ENCODE results near the gene BIN2.
"Not testable (repeated sequence)": the region's sequence is repeated elsewhere in the genome, so short reads cannot be mapped to it uniquely, and the experiment has no call there.

Gene BIN2

DNA sequence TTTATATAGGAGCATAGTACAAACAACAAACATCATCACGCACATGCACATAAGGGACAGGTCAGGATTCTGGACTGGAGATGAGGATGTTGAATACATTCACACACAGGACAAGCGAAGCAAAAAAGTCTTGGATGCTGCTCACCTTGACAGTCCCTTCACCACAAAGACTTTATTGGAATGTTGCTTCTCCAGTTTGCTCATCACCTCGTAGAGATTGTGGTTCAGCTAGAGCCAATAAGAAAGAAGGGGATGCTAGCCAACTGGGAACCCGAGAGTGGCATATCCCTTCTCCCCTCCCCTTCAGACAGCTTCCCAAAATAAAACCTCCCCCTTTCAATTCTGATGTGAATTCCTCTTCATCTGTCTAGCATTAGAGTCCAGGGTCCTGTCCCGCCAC lies 28.3 kb downstream of the BIN2 start:
- Histone ChIP-seq H3K9me3 (ENCODE audit: control insufficient read depth, low read depth, low read length) (no peaks in the 10 kb centered on the region), H3K27ac (ENCODE audit: low read length) (no peak overlapping the region), H3K9ac (ENCODE audit: low read length) (no peak overlapping the region), H3K27me3 (ENCODE audit: control insufficient read depth, insufficient read depth, low read length) (no peaks in the 10 kb centered on the region), H3K4me1 (ENCODE audit: control insufficient read depth, low read depth, low read length) (no peaks in the 10 kb centered on the region), H3K4me3 (ENCODE audit: low read length) (no peak overlapping the region), H3K36me3 (ENCODE audit: control insufficient read depth, low read depth, low read length) (no peaks in the 10 kb centered on the region)

DNA sequence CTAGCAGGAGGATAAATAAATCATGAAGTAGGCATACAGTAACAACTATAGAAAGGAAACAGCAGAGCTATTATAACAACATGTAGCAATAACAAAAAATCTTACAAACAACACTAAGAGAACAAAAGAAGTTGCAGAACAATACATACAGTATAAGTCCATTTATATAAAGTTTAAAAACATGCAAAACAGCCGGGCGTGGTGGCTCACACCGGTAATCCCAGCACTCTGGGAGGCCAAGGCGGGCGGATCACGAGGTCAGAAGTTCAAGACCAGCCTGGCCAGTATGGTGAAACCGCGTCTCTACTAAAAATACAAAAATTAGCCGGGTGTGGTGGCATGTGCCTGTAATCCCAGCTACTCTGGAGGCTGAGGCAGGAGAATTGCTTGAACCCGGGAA lies 29.9 kb downstream of the BIN2 start:
- H3K9ac ChIP-seq (ENCODE audit: low read length); H3K36me3 ChIP-seq (ENCODE audit: control insufficient read depth, low read depth, low read length); H3K9me3 ChIP-seq (ENCODE audit: control insufficient read depth, low read depth, low read length); H3K4me3 ChIP-seq (ENCODE audit: low read length); H3K27me3 ChIP-seq (ENCODE audit: control insufficient read depth, insufficient read depth, low read length); H3K27ac ChIP-seq (ENCODE audit: low read length); H3K4me1 ChIP-seq (ENCODE audit: control insufficient read depth, low read depth, low read length): not testable (repeated sequence)

DNA sequence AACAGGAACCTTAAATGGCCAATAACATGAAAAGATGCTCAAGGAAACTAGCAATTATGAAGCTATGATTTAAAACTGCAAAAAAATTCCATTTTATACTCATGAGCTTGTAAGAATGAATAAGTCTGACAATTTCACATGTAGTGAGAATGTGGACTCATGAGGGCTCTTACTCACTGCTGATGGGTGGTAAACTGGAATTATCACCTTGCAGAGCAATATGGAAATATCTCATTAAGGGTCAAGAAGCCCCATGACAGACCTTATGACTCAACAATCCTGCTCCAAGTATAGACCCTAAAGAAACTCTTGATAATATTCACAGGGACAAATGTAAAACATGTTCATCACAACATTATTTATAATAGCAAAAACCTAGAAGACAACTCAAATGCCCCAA lies 30.3 kb downstream of the BIN2 start:
- Histone ChIP-seq H3K9me3 (ENCODE audit: control insufficient read depth, low read depth, low read length) (no peaks in the 10 kb centered on the region), H3K4me3 (ENCODE audit: low read length) (no peak overlapping the region), H3K9ac (ENCODE audit: low read length) (no peak overlapping the region), H3K27ac (ENCODE audit: low read length) (no peak overlapping the region), H3K27me3 (ENCODE audit: control insufficient read depth, insufficient read depth, low read length) (no peaks in the 10 kb centered on the region), H3K4me1 (ENCODE audit: control insufficient read depth, low read depth, low read length) (no peaks in the 10 kb centered on the region), H3K36me3 (ENCODE audit: control insufficient read depth, low read depth, low read length) (no peaks in the 10 kb centered on the region)

DNA sequence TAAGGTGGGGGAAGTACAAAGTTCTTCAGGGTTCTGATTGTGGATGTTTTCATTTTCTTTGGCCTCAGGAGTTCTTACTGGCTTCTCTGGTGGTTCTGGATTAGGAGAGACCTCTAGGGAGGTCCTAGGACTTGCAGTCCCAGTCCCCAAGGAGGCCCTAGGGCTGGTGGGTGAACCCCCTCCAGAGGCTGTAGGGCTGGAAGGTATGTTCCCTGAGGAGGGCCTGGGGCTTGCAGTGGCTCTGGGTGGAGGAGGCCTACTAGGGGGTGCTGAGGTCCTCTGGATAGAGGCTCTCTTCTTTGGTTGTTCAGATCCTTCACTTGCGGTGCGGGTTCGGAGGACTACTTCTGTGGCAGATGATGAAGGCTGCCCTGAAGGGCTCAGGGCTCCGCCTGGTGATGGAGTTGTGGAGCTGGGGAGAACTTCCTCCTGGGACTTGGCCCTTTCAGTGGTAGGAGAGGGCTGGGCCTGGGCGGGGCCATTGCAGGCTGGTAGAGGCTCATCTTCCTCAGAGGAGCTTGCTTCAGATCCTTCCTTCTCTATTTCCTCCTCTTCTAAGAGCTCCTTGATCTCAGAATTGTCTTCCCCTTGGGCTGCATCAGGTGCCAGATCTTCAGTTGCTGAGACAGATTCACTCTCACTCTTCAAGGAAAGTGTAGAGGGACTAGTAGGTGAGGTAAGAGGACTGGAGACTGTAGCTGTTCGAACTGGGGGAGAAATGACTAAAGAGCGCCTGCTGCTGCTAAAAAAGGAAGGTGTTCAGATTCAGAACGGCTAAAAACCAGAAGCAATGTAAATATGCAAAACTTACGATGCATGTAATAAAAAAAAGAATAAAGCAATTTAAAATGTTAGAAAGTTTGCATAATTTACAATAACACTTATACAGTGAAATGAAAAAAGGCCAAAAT lies 32.1 kb downstream of the BIN2 start:
- not testable (repeated sequence) for H3K9me3 ChIP-seq (ENCODE audit: control insufficient read depth, low read depth, low read length); H3K4me1 ChIP-seq (ENCODE audit: control insufficient read depth, low read depth, low read length); H3K36me3 ChIP-seq (ENCODE audit: control insufficient read depth, low read depth, low read length); H3K27ac ChIP-seq (ENCODE audit: low read length); H3K4me3 ChIP-seq (ENCODE audit: low read length); H3K9ac ChIP-seq (ENCODE audit: low read length); H3K27me3 ChIP-seq (ENCODE audit: control insufficient read depth, insufficient read depth, low read length)

DNA sequence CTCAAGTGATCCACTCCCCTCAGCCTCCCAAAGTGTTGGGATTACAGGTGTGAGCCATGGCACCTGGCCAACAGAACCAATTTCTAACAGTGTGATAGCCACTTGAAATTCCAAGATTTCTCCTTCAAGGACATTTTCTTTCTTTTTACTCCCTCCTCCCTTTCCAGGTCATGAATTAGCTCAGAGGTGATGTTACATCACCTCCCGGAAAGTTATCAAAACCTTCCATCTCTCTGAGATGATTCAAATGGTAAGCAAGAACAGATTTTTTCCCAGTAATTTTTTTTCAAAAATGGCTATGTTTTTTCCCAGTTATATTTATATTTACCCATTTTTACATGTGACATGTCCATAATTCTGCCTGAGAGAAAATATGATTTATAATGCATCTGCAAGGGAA lies 38.1 kb downstream of the BIN2 start:
- no peaks in the 10 kb centered on the region for H3K27me3 ChIP-seq (ENCODE audit: control insufficient read depth, insufficient read depth, low read length)
- H3K9ac ChIP-seq (ENCODE audit: low read length): no peak overlapping the region
- H3K4me1 ChIP-seq (ENCODE audit: control insufficient read depth, low read depth, low read length): no peaks in the 10 kb centered on the region
- H3K36me3 ChIP-seq (ENCODE audit: control insufficient read depth, low read depth, low read length): no peaks in the 10 kb centered on the region
- H3K9me3 ChIP-seq (ENCODE audit: control insufficient read depth, low read depth, low read length): no peaks in the 10 kb centered on the region
- H3K4me3 ChIP-seq (ENCODE audit: low read length): no peak overlapping the region
- no peak overlapping the region for H3K27ac ChIP-seq (ENCODE audit: low read length)

DNA sequence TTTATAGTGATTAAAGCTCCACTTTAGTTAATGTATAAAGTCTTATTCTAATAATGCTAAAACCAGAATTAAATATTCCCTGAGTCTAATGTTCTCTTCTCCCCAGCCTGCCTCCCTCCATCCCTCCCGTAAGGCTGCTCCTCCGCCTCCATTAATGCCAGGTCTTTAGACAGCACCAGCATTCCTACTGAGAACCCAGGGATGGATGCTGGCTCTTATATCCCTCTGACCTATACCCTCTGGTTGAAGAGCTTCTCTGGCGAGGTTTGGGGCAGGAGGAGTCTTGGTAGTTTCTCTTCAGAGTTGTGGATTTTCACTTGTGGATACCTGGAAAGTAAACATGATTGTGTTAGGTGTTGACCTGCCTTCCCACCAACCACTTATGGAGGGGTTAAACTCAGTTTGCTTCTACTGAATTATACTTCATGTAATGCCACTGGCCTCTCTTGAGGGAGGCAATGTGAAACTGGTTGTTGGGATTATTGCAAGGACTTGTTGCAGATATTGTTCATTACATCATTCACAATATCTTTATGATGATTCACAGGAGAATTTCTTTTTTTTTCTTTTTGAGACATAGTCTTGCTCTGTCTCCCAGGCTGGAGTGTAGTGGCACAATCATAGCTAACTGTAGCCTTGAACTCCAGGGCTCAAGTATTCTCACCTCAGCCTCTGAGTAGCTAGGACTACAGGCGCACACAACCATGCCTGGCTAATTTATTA lies 42.6 kb downstream of the BIN2 start:
- no peaks in the 10 kb centered on the region for H3K4me1 ChIP-seq (ENCODE audit: control insufficient read depth, low read depth, low read length)
- H3K4me3 ChIP-seq (ENCODE audit: low read length): no peak overlapping the region
- no peak overlapping the region for H3K27ac ChIP-seq (ENCODE audit: low read length)
- H3K9me3 ChIP-seq (ENCODE audit: control insufficient read depth, low read depth, low read length): no peaks in the 10 kb centered on the region
- no peaks in the 10 kb centered on the region for H3K27me3 ChIP-seq (ENCODE audit: control insufficient read depth, insufficient read depth, low read length)
- H3K9ac ChIP-seq (ENCODE audit: low read length): no peak overlapping the region
- no peaks in the 10 kb centered on the region for H3K36me3 ChIP-seq (ENCODE audit: control insufficient read depth, low read depth, low read length)

DNA sequence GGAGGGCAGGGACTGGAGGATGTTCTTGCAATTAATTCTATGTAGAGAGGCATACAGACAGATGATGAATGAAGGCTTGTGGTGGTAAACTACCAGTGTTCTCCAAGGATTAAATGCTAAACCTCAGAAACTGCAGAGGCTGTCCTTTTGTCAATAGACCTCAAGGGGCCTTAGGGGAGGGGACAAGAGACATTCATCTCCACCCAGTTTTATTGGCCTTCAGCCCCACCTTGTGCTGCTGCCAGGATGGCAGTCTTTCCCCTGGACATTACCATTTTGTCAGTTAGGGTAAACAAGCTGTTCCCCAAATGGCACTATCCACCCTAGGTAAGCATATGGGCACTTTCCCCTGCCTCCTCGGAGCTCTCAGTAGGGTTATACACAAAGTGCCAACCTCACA lies 48.9 kb downstream of the BIN2 start:
- Histone ChIP-seq H3K4me3 (ENCODE audit: low read length) (no peak overlapping the region), H3K9me3 (ENCODE audit: control insufficient read depth, low read depth, low read length) (no peaks in the 10 kb centered on the region), H3K4me1 (ENCODE audit: control insufficient read depth, low read depth, low read length) (no peaks in the 10 kb centered on the region), H3K27me3 (ENCODE audit: control insufficient read depth, insufficient read depth, low read length) (peaks cover 18% of the 10 kb centered on the region), H3K36me3 (ENCODE audit: control insufficient read depth, low read depth, low read length) (no peaks in the 10 kb centered on the region), H3K9ac (ENCODE audit: low read length) (no peak overlapping the region), H3K27ac (ENCODE audit: low read length) (no peak overlapping the region)

DNA sequence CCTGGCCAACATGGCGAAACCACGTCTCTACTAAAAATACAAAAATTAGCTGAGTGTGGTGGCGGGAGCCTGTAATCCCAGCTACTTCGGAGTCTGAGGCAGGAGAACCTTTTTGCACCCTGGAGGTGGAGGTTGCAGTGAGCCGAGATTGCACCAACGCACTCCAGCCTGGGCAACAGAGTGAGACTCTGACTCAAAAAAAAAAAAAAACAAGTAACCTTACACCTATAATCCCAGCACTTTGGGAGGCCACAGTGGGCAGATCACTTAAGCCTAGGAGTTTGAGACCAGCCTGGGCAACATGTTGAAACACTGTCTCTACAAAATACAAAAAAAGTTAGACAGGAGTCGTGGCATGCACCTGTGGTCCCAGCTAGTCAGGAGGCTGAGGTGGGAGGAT lies 51.2 kb downstream of the BIN2 start:
- not testable (repeated sequence) for H3K9me3 ChIP-seq (ENCODE audit: control insufficient read depth, low read depth, low read length); H3K9ac ChIP-seq (ENCODE audit: low read length); H3K27ac ChIP-seq (ENCODE audit: low read length); H3K4me3 ChIP-seq (ENCODE audit: low read length); H3K4me1 ChIP-seq (ENCODE audit: control insufficient read depth, low read depth, low read length); H3K36me3 ChIP-seq (ENCODE audit: control insufficient read depth, low read depth, low read length)
- peaks cover 26% of the 10 kb centered on the region for H3K27me3 ChIP-seq (ENCODE audit: control insufficient read depth, insufficient read depth, low read length)

DNA sequence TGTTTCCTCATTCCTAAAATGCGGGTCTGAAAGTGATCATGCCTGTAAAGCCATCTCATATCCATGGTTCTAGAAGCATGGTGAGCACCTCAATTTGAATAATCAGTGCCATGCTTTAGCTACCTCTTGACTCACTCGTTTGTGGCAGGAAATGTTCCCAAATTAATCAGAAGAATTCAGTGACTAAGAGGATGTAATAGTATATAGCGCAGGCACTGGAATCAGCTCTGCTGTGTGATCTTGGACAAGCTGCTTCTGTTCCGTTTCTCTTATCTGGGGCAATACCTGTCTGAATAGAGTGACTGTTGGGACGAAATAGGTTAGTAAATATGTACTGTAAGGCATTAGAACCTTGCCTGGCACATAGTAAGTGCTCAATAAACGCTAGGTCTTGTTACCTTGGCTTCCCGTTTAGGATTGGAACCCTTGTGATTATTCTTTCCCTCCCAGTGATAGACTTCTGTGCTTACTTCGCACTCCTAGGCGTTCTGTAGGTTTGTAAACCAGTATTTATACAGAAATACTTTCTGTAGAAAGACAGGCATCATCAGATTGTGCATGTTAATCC lies 52.9 kb downstream of the BIN2 start:
- Histone ChIP-seq H3K27me3 (ENCODE audit: control insufficient read depth, insufficient read depth, low read length) (peaks cover 26% of the 10 kb centered on the region), H3K9me3 (ENCODE audit: control insufficient read depth, low read depth, low read length) (no peaks in the 10 kb centered on the region), H3K36me3 (ENCODE audit: control insufficient read depth, low read depth, low read length) (no peaks in the 10 kb centered on the region), H3K9ac (ENCODE audit: low read length) (peak overlapping the region; percentile 24), H3K27ac (ENCODE audit: low read length) (no peak overlapping the region), H3K4me1 (ENCODE audit: control insufficient read depth, low read depth, low read length) (peaks cover 3% of the 10 kb centered on the region), H3K4me3 (ENCODE audit: low read length) (peak overlapping the region; percentile 53)

DNA sequence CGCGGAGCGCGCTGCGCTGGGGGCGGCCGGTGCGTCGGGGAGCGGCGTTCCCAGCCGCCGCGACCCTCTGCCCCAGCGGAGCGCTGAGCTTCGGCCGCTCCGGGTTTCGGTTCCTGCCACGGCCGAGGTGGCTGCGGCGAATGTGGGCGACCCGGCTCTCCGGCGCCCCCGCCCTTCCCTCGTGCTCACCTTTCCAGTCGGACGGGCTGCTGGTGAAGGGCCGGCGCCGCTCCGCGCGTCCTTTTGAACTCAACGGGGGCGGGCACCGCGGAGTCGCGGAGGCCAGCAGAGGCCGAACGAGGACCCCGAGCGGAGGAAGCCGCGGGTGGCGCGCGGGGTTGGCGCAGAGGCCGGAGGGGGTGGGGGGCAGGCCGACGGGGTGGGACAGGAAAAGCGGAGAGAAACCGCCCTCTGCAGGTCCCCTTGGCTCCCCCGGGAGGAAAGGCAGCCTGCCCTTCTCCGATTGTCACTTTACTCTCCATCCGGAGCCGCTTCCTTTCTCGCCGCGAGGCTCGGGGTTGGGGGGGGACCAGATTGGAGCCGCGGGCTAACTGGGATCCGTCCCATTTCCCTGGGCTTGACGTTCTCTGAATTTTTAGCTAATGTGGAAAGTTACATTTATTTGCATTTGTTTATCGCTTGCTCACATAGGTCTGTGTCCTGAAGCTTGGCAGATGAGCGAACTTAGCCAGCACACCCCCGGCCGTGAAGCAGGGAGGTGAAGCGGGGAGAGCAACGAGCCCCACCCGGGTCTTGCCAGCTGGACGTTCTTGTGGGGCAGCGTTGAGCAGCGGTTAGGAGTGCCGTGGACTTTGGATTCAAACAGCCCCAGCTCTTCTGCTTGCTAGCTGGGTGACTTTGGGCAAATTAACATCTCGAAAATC lies 53.7 kb downstream of the BIN2 start, which contains the start of gene SMAGP:
Gene SMAGP, minus strand, starts transcription at position 349 of the 884 bp plus-strand sequence. CDS start 1,137 bp downstream, outside the sequence.
- peaks cover 26% of the 10 kb centered on the region for H3K27me3 ChIP-seq (ENCODE audit: control insufficient read depth, insufficient read depth, low read length)
- H3K9me3 ChIP-seq (ENCODE audit: control insufficient read depth, low read depth, low read length): no peaks in the 10 kb centered on the region
- peak within 1 kb of the TSS; percentile 53 for H3K4me3 ChIP-seq (ENCODE audit: low read length)
- H3K27ac ChIP-seq (ENCODE audit: low read length): no peak within 1 kb of the TSS
- H3K9ac ChIP-seq (ENCODE audit: low read length): peak within 1 kb of the TSS; percentile 24
- peaks cover 4% of the 10 kb centered on the region for H3K4me1 ChIP-seq (ENCODE audit: control insufficient read depth, low read depth, low read length)
- H3K36me3 ChIP-seq (ENCODE audit: control insufficient read depth, low read depth, low read length): no peaks in the 10 kb centered on the region

Measured in iPS-18a (cell line).